ENCODE measurements around the gene RELN.

DNA sequence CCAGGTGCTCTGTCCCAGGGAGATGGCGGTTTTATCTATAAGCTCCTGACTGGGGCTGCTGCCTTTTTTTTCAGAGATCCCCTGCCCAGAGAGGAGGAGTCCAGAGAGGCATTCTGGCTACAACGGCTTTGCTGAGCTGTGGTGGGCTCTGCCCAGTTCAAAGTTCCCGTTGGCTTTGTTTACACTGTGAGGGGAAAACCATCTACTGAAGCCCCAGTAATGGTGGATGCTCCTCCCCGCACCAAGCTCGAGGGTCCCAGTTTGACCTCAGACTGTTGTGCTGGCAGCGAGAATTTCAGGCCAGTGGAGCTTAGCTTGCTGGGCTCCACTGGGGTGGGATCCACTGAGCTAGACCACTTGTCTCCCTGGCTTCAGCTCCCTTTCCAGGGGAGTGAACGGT is 527.1 kb downstream of the RELN start:
- no peak for TF ChIP-seq CTCF (IDR thresholded peaks at IDR 0.05)
- TF ChIP-seq POLR2A (IDR thresholded peaks at IDR 0.05), result no peak
